ENCODE data around the gene TLX2.
"Not testable (repeated sequence)": the region's sequence is repeated elsewhere in the genome, so short reads cannot be mapped to it uniquely, and the experiment has no call there.

TLX2 gene

DNA sequence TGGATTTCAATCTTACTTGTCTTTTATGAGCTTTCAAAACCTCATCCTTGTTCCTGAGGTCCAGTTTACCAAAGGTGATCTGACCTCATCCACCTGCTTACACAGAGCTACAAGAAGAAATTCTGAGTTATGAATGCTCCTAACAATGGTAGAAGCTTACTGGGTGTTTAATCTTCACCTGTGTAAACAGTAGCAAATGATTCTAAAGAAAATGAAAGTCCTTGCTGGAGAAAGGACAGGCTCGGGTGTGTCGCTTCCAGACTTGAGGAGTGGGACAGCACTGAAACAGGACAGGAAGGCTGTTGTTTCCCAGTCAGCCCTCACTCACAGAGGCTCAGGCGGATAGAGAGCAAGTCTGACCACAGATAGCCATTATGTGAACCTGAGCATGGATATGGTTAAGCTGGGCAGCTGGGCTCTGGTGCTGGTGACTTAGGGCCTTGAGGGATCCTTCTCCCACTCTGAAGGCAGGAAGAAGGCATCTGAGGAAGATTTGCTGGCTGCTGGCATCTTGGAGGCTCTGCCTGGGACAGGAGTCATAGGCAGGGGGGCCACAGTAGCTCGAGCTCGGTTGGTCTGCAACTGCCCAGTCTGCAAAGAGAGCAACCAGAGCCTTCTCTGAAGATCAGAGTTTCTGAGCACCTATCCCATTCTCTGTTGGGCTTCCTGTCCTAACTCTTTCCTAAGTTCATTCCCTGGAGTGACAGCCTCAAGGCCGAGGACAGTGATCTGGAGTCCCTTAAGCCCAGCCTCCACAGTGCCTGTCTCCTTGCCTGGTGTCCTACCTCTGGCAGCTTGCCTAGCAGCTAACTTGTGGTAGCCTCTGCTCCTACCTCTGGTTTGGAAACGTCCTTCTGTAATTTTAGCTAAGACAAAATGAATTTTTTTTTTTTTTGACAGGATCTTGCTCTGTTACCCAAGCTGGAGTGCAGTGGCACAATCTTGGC, 44.3 kb downstream of the TLX2 start:
- no peak for DNase-seq

DNA sequence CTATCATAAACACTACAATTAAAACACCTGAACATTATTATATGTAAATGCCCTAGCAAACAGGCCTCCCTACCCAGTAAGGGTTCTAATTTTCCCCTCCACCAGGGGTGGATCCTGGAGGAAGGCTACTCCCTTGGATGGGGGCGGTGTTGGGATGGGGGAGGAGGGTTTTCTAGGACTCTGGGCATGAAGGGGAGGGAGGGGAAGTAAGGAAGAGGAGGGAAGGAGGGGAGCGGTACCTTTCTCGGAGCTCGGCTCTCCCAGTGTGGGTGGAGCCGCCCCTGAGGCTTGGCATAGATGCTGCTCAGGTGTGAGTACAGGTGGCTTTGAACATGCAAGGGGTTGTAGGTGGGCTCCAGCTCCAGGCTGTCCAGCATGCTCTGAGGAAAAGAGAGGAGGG, 45.7 kb downstream of the TLX2 start:
- no peak for DNase-seq

GRCh38 chr2:74560591-74560990, 46.3 kb downstream of the TLX2 start:
- no peak for DNase-seq

- not testable (repeated sequence) for DNase-seq
Observed at GRCh38 chr2:74561022-74561421, 46.8 kb downstream of the TLX2 start.

DNA sequence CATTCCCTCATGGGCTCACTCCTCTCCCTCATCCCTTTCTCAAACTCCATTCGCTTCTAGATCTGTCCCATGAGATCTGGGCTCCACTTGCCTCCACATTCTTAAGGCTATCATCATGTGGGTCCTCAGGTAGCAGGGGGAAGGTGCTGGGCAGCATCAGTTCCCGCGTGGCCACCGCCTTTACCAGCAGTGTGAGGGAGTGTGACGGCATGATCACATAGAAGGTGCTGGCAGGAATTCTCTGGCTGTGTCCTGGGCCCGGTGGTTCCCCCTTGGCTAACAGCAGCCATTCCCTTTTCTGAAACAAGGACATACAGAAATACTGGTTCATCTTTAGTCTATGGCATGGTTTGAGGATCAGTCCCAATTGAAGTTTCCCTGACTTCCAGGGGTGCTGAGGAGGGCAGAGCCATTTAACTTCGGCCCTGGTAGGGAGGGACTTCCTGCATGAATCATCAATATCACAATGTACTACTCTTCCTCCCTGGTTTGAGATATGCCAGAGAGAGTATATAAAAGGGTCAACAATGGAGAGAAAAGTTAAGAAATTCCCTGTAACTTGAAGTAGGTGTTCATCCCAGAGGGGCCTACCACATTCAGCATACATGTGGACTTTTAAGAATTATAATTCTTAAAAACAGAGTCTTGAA, 48.0 kb downstream of the TLX2 start:
- DNase-seq = no peak

- DNase-seq = no peak
Observed at GRCh38 chr2:74564222-74564621, 50.0 kb downstream of the TLX2 start.

DNA sequence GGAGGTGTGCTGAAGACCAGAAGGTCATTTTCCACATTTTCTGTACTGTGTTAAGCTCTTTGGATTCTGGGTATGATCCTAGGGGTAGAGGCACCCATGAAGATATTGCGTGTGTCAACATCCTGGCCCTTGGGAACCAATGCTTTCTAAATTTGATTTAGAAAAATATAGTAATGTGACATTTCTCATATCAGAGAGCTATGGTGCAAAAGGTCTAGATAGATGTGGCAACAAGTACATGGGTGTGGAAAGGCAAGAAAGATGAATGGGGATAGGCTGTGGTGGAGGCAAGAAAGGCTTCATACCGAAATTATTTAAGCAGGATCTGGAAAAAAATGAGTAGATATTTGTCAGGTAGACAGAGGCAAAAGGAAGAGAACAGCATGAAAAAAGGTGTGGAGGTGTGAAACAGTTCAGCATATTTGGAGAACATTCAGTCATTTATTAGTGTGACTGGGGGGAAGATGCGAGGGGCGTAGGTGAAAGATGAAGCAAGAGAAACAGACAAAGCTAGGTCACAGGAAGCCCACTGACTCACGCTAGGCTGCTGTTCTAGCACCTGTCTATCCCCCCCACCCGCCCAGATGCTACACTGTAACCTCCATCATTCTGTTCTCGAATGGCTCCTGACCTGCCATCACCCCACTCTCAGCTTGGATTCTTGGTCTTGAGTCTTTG, 52.0 kb downstream of the TLX2 start:
- no peak for DNase-seq

DNA sequence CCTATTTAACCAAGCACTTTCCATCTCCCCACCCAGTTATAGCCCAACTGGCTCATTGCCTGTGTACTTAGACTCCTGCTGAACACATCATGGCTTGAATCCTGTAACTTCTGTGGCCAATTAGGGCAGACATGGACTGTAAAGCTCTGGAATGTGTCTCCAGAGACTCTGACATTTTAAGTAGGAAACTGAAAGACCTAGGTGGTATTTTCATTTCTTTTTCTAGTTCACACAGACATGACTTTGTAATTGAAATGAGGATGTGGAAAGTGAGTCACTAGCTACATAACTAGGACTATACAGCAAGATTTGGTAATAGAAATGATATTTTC, 52.5 kb downstream of the TLX2 start:
- no peak for DNase-seq

Data from activated naive CD4-positive, alpha-beta T cell (primary cell).